Glomerular visceral epithelial cell (primary cell): ENCODE results near the gene XIRP1.
A peak's percentile ranks its signal among the peaks of the same experiment; 100 is the strongest.
"Not testable (repeated sequence)": the region's sequence is repeated elsewhere in the genome, so short reads cannot be mapped to it uniquely, and the experiment has no call there.

Experiments used
- DNase-seq: peaks from one replicate; pipeline ENCODE4 v3.0.0-alpha.2; 2016; ENCODE audit errors: extremely low spot score

Gene XIRP1

GRCh38 chr3:39185326-39185958, 7.0 kb downstream of the XIRP1 start:
- DNase-seq: no peak

- DNase-seq: no peak
These were observed 7.5 kb downstream of the XIRP1 start for GRCh38 chr3:39184968-39185285.

GRCh38 chr3:39184081-39184967, 8.1 kb downstream of the XIRP1 start:
- no peak for DNase-seq

- DNase-seq: no peak
These were observed 8.9 kb downstream of the XIRP1 start for GRCh38 chr3:39183211-39184080.

GRCh38 chr3:39181408-39182335, 10.7 kb downstream of the XIRP1 start:
- DNase-seq: no peak

- DNase-seq: peak; percentile 80
These were observed 11.6 kb downstream of the XIRP1 start for GRCh38 chr3:39180546-39181346.

GRCh38 chr3:39180183-39180545, 12.2 kb downstream of the XIRP1 start:
- no peak for DNase-seq

GRCh38 chr3:39178553-39178952, 13.8 kb downstream of the XIRP1 start:
- no peak for DNase-seq

- peak; percentile 90 for DNase-seq
These were observed 14.6 kb downstream of the XIRP1 start for GRCh38 chr3:39177708-39178332.

GRCh38 chr3:39176025-39176714, 16.2 kb downstream of the XIRP1 start:
- DNase-seq: no peak

- DNase-seq: no peak
These were observed 18.9 kb downstream of the XIRP1 start for GRCh38 chr3:39173318-39174125.

GRCh38 chr3:39171860-39172259, 20.5 kb downstream of the XIRP1 start:
- no peak for DNase-seq

GRCh38 chr3:39170877-39171276, 21.5 kb downstream of the XIRP1 start:
- DNase-seq: not testable (repeated sequence)

- DNase-seq: no peak
These were observed 21.9 kb downstream of the XIRP1 start for GRCh38 chr3:39170461-39170860.

GRCh38 chr3:39169712-39170111, 22.7 kb downstream of the XIRP1 start:
- DNase-seq: no peak

- DNase-seq: no peak
These were observed 24.1 kb downstream of the XIRP1 start for GRCh38 chr3:39168156-39168780.

GRCh38 chr3:39166932-39167532, 25.4 kb downstream of the XIRP1 start:
- no peak for DNase-seq
